Esophagus squamous epithelium (tissue), 5 donors: Measurements from ENCODE around the gene SLC25A22. TPM values are rescaled to one million over a fixed set of nuclear protein-coding genes. Genes with fewer than 3 reads are reported as not detected.

ENCODE experiments used
- DNase-seq: peaks from one replicate; lab custom pipeline; 2025; lab: John Stamatoyannopoulos, UW
- H3K27ac ChIP-seq, 4 donors: fragments of 200-600 bp; sonication (generic); one replicate each; pipeline ENCODE4 v1.5.1; 2016 to 2019; ENCODE audit warnings: mild to moderate bottlenecking in 1 of 4
- H3K27me3 ChIP-seq, 4 donors: fragments of 200-600 bp; sonication (generic); 1 replicate in 3 of 4; 2 replicates in 1 of 4; pipeline versions ENCODE4 v1.5.1 to v1.6.0; 2017 to 2021; ENCODE audit warnings: antibody characterized with exemption in 1 of 4
- H3K36me3 ChIP-seq, 3 donors: fragments of 200-600 bp; sonication (generic); one replicate each; pipeline ENCODE4 v1.5.1; 2016 to 2019
- H3K4me1 ChIP-seq, 3 donors: fragments of 200-600 bp; sonication (generic); one replicate each; pipeline ENCODE4 v1.5.1; 2017 to 2019
- H3K4me3 ChIP-seq, 4 donors: fragments of 200-600 bp; sonication (generic); 1 replicate in 3 of 4; 2 replicates in 1 of 4; pipeline ENCODE4 v1.5.1; 2016 to 2019; ENCODE audit warnings: mild to moderate bottlenecking in 2 of 4, moderate library complexity in 1 of 4
- H3K9me3 ChIP-seq, 3 donors: fragments of 200-600 bp; sonication (generic); one replicate each; pipeline ENCODE4 v1.5.1; 2016 to 2019
- POLR2A ChIP-seq, 4 donors: fragments of 450-650 bp; IDR thresholded peaks; one replicate each; pipeline ENCODE4 v1.6.1; 2017; ENCODE audit warnings: antibody characterized with exemption in 4 of 4, mild to moderate bottlenecking in 4 of 4, moderate library complexity in 3 of 4
- WGBS, 2 donors: methylation state at CpG; one replicate each; pipeline ENCODE4 v1.1.5; 2018; 5-methylcytosine and 5-hydroxymethylcytosine counted together
- intact Hi-C: fragments of 100-400 bp; cut with DNase I; formaldehyde crosslinking; loops from one replicate; pipeline ENCODE4 v1.15.0; 2022
- total RNA-seq, 4 donors: library from RNA; depleted of rRNA; stranded (reverse); fragments of >200 nt; gene quantifications; one replicate each; pipeline ENCODE4 v1.1.0, GENCODE V29; 2016
- TF ChIP-seq, protein P1 (sequence below), 6 experiments: fragments of 450-650 bp in 4 of 6; fragments of 200-600 bp in 2 of 6; sonication (generic) in 2 of 6; IDR thresholded peaks; one replicate each; pipeline ENCODE4 v1.5.1; 2016 to 2019; ENCODE audit warnings: antibody characterized with exemption in 6 of 6, mild to moderate bottlenecking in 4 of 6, moderate library complexity in 4 of 6
- donor health status: DM: yes; HTN: yes; CAD: no.

SLC25A22 gene
- total RNA-seq, 4 donors from 2014 or later: 4.0 to 14.7 (median 9.8) TPM

DNA sequence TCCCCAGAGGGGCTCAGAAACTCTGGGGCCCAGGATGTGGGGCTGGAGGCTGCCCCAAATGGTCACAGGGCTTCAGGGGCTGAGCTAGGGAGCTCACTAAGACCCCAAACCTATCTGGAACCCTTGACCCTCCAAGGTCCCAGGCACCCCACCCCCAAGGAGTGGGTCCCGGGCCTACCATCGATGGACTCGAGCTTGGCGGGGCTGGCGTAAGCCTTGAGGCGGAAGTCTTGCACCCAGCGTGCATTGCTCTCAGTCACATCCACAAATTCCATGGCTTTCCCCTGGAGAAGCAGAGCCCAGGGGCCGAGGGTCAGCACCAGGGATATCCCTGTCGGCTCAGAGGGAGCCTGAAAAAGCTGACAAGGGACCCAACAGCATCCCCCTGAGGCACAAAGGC is 24.3 kb downstream of the SLC25A22 start:
- H3K9me3 ChIP-seq: no peaks in the 10 kb centered on the region
- H3K27ac ChIP-seq: peak overlapping the region in 1 of 4 donors; percentile 20
- no peaks in the 10 kb centered on the region for H3K27me3 ChIP-seq
- WGBS, 2 donors: 78% methylated on average over 4 of the region's 9 CpGs; no CpG with 5 or more reads in 1 of the 2 donors
- H3K4me3 ChIP-seq: no peak overlapping the region
- TF ChIP-seq, protein P1, sequence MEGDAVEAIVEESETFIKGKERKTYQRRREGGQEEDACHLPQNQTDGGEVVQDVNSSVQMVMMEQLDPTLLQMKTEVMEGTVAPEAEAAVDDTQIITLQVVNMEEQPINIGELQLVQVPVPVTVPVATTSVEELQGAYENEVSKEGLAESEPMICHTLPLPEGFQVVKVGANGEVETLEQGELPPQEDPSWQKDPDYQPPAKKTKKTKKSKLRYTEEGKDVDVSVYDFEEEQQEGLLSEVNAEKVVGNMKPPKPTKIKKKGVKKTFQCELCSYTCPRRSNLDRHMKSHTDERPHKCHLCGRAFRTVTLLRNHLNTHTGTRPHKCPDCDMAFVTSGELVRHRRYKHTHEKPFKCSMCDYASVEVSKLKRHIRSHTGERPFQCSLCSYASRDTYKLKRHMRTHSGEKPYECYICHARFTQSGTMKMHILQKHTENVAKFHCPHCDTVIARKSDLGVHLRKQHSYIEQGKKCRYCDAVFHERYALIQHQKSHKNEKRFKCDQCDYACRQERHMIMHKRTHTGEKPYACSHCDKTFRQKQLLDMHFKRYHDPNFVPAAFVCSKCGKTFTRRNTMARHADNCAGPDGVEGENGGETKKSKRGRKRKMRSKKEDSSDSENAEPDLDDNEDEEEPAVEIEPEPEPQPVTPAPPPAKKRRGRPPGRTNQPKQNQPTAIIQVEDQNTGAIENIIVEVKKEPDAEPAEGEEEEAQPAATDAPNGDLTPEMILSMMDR (IDR thresholded peaks at IDR 0.05): no peak
- no peak for TF ChIP-seq POLR2A (IDR thresholded peaks at IDR 0.05)
- peaks cover 26 to 62% (median 26%) of the 10 kb centered on the region in 3 donors for H3K4me1 ChIP-seq
- H3K36me3 ChIP-seq: peaks cover 9 to 61% (median 27%) of the 10 kb centered on the region in 3 donors
- intact Hi-C loops: no loop called here
- no peak for DNase-seq

DNA sequence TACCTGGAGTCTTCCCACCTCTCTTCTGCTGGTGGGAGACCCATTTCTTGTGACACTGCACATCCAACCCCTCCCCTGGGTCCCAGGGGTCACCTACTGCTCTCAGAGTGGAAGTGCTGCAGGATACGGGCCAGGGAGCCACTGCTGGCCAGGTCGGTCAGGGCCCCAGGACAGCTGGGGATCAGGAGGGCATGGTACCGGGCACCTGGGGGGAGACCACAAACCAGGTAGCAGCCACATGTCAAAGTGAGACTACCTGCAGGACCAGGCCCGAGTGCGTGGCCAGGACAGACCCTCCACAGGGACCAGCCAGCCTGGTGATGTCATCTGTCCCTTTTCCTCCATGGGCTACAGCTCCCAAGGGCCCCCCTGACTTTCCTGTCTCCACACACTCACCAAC is 24.7 kb downstream of the SLC25A22 start:
- DNase-seq: no peak
- H3K4me1 ChIP-seq: peaks cover 22 to 58% (median 23%) of the 10 kb centered on the region in 3 donors
- no peak for TF ChIP-seq POLR2A (IDR thresholded peaks at IDR 0.05)
- TF ChIP-seq, protein P1 (IDR thresholded peaks at IDR 0.05): no peak
- no peak overlapping the region for H3K4me3 ChIP-seq
- no peaks in the 10 kb centered on the region for H3K27me3 ChIP-seq
- peaks cover 9 to 65% (median 27%) of the 10 kb centered on the region in 3 donors for H3K36me3 ChIP-seq
- intact Hi-C loops: no loop called here
- no peaks in the 10 kb centered on the region for H3K9me3 ChIP-seq
- peak overlapping the region in 1 of 4 donors; percentile 20 for H3K27ac ChIP-seq
- 100% methylated on average over 1 to 2 of the region's 5 CpGs for WGBS, 2 donors

DNA sequence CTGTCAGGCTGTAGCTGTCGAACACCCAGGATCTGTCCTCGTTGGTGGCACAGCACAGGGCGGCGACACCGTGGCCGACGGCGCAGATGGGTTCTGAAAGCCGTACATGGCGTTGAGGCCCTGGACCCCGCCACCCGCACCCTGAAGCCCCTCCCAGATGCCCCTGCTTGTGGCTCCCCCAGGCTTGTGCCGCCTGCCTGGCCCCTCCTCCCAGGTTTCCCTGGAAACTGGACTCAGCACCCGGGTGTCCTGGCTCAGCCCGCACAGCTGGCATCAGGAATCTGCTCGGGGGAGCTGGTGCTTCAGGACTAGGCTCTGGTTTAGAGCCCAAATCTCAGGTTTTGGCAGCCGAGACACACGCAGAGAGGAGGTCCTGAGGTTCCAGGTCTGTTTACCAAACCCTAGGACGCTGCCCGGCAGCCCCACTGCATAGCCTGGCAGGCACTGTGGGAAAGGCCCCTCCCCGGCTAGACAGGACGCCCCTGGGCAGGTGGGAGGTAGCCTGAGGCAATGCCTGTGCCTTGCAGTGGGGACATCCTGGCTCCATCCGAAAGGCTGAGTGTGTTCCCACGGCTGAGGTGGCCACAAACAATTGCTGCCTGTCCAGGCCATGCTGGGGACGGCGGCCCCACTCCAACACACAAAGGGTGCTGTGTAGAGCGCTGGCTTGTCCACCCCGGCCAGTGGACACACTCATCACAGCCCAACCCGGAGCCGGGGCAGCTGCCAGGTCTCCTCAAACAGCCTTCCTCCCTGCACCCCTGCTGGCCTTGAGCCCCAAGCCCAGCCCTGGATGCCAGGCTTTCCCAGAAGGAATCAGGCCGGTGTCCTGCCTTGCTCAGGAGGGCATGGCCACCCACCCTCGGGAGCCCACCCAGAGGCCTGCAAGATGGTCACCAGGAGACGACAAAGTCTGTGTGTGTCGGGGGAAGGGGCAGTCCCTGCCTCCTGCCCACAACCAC is 25.4 kb downstream of the SLC25A22 start:
- DNase-seq: no peak
- peaks cover 17 to 51% (median 18%) of the 10 kb centered on the region in 3 donors for H3K4me1 ChIP-seq
- intact Hi-C loops: no loop called here
- H3K9me3 ChIP-seq: no peaks in the 10 kb centered on the region
- no peaks in the 10 kb centered on the region for H3K27me3 ChIP-seq
- H3K36me3 ChIP-seq: peaks cover 9 to 72% (median 27%) of the 10 kb centered on the region in 3 donors
- WGBS, 2 donors: 80 to 93% methylated on average over 1 to 11 of the region's 34 CpGs
- H3K4me3 ChIP-seq: no peak overlapping the region
- TF ChIP-seq, protein P1 (IDR thresholded peaks at IDR 0.05): no peak
- no peak for TF ChIP-seq POLR2A (IDR thresholded peaks at IDR 0.05)
- H3K27ac ChIP-seq: no peak overlapping the region

DNA sequence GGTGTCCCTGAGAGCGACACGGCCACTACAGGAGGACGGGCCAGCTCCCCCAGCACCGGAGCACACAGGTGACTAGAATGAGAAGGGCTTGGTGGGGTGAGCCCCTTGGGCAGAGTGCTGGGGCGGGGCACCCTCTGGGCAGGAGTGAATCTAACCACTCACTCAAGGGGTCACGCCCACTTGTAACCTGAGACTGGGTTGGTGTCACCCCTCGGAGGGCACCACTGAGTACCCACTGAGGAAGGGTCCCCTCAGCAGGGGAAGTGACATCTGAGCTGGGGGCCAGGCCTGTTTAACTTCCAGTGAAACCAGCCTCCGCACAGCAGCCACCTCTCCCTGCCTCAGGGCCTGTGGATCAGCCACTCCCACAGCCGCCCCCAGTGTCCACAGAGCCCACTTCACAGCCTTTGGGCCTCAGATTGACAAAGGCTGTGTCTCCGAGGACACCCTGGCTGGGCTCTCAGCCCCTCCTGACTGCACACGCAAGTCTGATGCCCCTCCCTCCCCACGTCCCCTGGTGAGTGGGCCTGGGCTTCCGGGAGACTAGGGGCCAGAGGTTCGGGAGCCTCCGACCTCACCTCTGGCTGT is 26.4 kb downstream of the SLC25A22 start:
- intact Hi-C loops: no loop called here
- no peak overlapping the region for H3K4me3 ChIP-seq
- no peak overlapping the region for H3K27ac ChIP-seq
- WGBS, 2 donors: 43 to 100% methylated on average over 1 to 2 of the region's 15 CpGs
- H3K27me3 ChIP-seq: no peaks in the 10 kb centered on the region
- H3K9me3 ChIP-seq: no peaks in the 10 kb centered on the region
- no peak for DNase-seq
- peaks cover 17 to 48% (median 18%) of the 10 kb centered on the region in 3 donors for H3K4me1 ChIP-seq
- H3K36me3 ChIP-seq: peaks cover 9 to 82% (median 27%) of the 10 kb centered on the region in 3 donors
- TF ChIP-seq, protein P1 (IDR thresholded peaks at IDR 0.05): no peak
- TF ChIP-seq POLR2A (IDR thresholded peaks at IDR 0.05): no peak
